Activated T-cell treated with anti-CD3 and anti-CD28 coated beads for 4 hours (primary cell): ENCODE data around the gene ETV5.

Source experiments
- DNase-seq: peaks from one replicate; pipeline ENCODE4 v3.0.0-alpha.2; 2020

ETV5 gene

GRCh38 chr3:186121968-186122367, 13.1 kb upstream of the ETV5 start:
- no peak for DNase-seq

GRCh38 chr3:186121278-186121677, 12.4 kb upstream of the ETV5 start:
- no peak for DNase-seq

GRCh38 chr3:186119499-186119898, 10.6 kb upstream of the ETV5 start:
- DNase-seq = no peak

- DNase-seq = no peak
Observed at GRCh38 chr3:186118692-186119091, 9.8 kb upstream of the ETV5 start.

- no peak for DNase-seq
Observed at GRCh38 chr3:186117521-186118134, 8.7 kb upstream of the ETV5 start.

GRCh38 chr3:186115239-186115996, 6.5 kb upstream of the ETV5 start:
- no peak for DNase-seq

GRCh38 chr3:186110975-186111974, 2.4 kb upstream of the ETV5 start:
- no peak for DNase-seq

GRCh38 chr3:186109897-186110803, 1.3 kb upstream of the ETV5 start:
- no peak for DNase-seq

- DNase-seq = no peak
Observed at GRCh38 chr3:186108106-186108940, 566 bp downstream of the ETV5 start.

- DNase-seq = no peak
Observed at GRCh38 chr3:186107215-186108105, 1.4 kb downstream of the ETV5 start.

- no peak for DNase-seq
Observed at GRCh38 chr3:186105543-186105942, 3.3 kb downstream of the ETV5 start.

GRCh38 chr3:186102687-186103086, 6.2 kb downstream of the ETV5 start:
- DNase-seq = no peak

GRCh38 chr3:186100398-186100797, 8.5 kb downstream of the ETV5 start:
- DNase-seq = no peak

- DNase-seq = no peak
Observed at GRCh38 chr3:186099178-186099577, 9.7 kb downstream of the ETV5 start.

GRCh38 chr3:186098740-186099139, 10.1 kb downstream of the ETV5 start:
- DNase-seq = no peak

- no peak for DNase-seq
Observed at GRCh38 chr3:186097663-186098451, 11.0 kb downstream of the ETV5 start.

- DNase-seq = no peak
Observed at GRCh38 chr3:186097317-186097662, 11.6 kb downstream of the ETV5 start.

- no peak for DNase-seq
Observed at GRCh38 chr3:186096290-186096689, 12.6 kb downstream of the ETV5 start.

GRCh38 chr3:186095561-186096081, 13.3 kb downstream of the ETV5 start:
- no peak for DNase-seq
